Heart left ventricle (tissue), 13 donors: Measurements from ENCODE around the gene ZNF287.

Source experiments
- POLR2A ChIP-seq, 2 donors: fragments of 450-650 bp; IDR thresholded peaks; one replicate each; pipeline ENCODE4 v1.6.1; 2017; ENCODE audit warnings: antibody characterized with exemption in 2 of 2, mild to moderate bottlenecking in 2 of 2, moderate library complexity in 2 of 2
- TF ChIP-seq, protein P1 (sequence below), 12 donors: fragments of 200-600 bp; sonication (generic) in 4 of 12; IDR thresholded peaks; one replicate each; pipeline versions ENCODE4 v1.5.0 to v1.8.0; 2018 to 2022; ENCODE audit warnings: antibody characterized with exemption in 12 of 12, mild to moderate bottlenecking in 5 of 12
- donor health status: ischemic (EF 13 %, LVEDD 7.1; RV severe dilation, severe dysfunction).
- donor health status: DM: no; HTN: yes; CAD: no.
- donor health status: DM: no; HTN: no; CAD: no.
- donor health status: ischemic (EF 25% LVEDD 6.9; RV normal size, moderate dysfunction).
- donor health status: ischemic (EF 25% LVEDD 5.7; RV mildly dilated, moderate dysfunction).
- donor health status: ischemic (EF 35%, LVEDD 5.7; RV mildly dilated, moderate dysfunction).
- donor health status: nonischemic (EF 11% LVEDD 7.7; RV severe dilation, severe dysfunction).
- donor health status: DM: yes; HTN: yes; CAD: no.
- donor health status: PGD.
- donor health status: ischemic (EF 29% LVEDD 5.4; RV normal size, mild dysfunction).
- donor health status: nonischemic (EF 23%, LVEDD 6.1; RV moderate dilation, normal function).

DNA sequence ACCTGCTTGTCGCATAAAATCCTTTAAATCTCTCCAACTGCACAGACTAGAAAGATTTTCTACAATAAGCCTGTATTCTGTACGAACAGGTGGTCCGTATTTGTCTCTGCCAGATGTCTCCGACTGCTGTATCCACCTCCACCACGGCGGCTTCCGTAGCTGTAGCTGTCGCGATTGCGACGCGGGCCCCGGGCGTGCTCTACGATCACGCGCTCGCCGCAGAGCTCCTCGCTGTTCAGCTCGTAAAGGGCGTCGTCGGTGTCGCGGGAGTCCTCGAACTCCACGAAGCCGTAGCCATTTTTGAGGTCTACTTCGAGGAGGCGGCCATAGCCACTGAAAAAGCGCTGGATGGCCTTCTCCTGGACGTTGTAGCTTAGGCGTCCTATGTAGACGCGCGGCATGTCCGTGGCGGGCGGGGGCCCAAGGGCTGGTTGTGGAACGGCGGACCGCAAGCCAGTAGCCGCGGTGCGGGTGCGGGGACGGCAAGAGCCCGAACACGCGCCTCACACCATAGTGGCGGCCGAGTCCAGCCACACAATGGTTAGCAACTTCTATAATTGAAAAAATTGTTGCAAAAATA lies 48.6 kb upstream of the ZNF287 start:
- TF ChIP-seq, protein P1, sequence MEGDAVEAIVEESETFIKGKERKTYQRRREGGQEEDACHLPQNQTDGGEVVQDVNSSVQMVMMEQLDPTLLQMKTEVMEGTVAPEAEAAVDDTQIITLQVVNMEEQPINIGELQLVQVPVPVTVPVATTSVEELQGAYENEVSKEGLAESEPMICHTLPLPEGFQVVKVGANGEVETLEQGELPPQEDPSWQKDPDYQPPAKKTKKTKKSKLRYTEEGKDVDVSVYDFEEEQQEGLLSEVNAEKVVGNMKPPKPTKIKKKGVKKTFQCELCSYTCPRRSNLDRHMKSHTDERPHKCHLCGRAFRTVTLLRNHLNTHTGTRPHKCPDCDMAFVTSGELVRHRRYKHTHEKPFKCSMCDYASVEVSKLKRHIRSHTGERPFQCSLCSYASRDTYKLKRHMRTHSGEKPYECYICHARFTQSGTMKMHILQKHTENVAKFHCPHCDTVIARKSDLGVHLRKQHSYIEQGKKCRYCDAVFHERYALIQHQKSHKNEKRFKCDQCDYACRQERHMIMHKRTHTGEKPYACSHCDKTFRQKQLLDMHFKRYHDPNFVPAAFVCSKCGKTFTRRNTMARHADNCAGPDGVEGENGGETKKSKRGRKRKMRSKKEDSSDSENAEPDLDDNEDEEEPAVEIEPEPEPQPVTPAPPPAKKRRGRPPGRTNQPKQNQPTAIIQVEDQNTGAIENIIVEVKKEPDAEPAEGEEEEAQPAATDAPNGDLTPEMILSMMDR (IDR thresholded peaks at IDR 0.05): no peak
- no peak for TF ChIP-seq POLR2A (IDR thresholded peaks at IDR 0.05)
